GM21390 (cell line): Measurements from ENCODE around the gene ZNF549.
A peak's percentile ranks its signal among the peaks of the same experiment; 100 is the strongest.

Experiments used
- ATAC-seq: cut with Tn5 transposase; IDR thresholded peaks from one replicate; pipeline ENCODE4 v1.9.1; 2021; ENCODE audit not compliant: unreplicated experiment

ZNF549 gene

GRCh38 chr19:57566396-57567265 is 39.5 kb downstream of the ZNF549 start:
- ATAC-seq: no peak

- ATAC-seq: no peak
These were observed 43.6 kb downstream of the ZNF549 start for GRCh38 chr19:57570707-57571106.

DNA sequence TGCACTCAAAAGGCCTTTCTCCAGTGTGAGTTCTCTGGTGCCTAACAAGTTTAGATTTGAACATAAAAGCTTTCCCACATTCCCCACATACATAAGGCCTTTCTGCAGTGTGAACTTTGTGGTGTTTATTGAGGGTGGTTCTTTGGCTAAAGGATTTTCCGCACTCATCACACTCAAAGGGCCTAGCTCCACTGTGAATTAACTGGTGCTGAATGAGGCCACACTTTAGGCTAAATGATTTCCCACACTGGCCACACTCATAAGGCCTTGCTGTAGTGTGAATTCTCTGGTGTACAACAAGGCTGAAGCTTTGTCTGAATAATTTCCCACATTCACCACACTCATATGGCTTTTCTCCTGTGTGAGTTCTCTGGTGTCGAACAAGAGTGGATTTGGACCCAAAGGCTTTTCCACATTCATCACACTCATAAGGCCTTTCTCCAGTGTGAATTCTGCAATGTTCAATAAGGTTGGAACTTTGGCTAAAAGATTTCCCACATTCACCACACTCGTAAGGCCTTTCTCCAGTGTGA is 45.3 kb downstream of the ZNF549 start:
- no peak for ATAC-seq

GRCh38 chr19:57576661-57577060 is 49.5 kb downstream of the ZNF549 start:
- no peak for ATAC-seq

GRCh38 chr19:57578487-57579205 is 51.5 kb downstream of the ZNF549 start, which contains the start of gene ZNF416:
TSS of gene ZNF416 (minus strand) at chr19:57578911. CDS start at chr19:57578704, 207 bp downstream.
- ATAC-seq: peak; percentile 87

GRCh38 chr19:57583104-57583520 is 56.0 kb downstream of the ZNF549 start:
- no peak for ATAC-seq

- peak; percentile 84 for ATAC-seq
These were observed 56.6 kb downstream of the ZNF549 start, which contains the start of gene ZIK1 for GRCh38 chr19:57583521-57584416. TSS of gene ZIK1 (plus strand) at chr19:57584145. CDS start at chr19:57584357, 212 bp downstream.

DNA sequence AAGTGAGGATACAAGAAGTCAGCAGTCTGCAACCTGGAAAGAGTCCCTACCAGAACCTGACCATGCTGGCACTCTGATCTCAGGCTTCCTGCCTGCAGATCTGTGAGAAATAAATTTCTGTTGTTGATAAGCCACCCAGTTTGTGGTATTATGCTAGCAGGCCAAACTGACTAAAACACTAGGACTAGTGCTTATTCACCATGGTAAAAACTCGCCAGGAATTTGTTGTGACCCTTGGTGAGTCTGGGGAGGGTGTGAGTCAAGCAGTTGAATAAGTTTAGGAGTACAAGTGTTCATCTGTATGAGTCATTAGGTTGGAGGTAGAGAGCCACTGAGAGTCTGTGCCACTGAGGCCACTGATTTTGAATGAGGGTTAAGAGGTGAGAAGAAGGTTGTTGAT is 60.4 kb downstream of the ZNF549 start:
- no peak for ATAC-seq

- peak; percentile 32 for ATAC-seq
These were observed 72.2 kb downstream of the ZNF549 start for GRCh38 chr19:57599377-57599760.

GRCh38 chr19:57599761-57600383 is 72.7 kb downstream of the ZNF549 start, which contains the start of gene ZNF530:
TSS of gene ZNF530 (plus strand) at chr19:57599885. CDS start at chr19:57604346, 4,461 bp downstream.
- ATAC-seq: peak; percentile 91

- no peak for ATAC-seq
These were observed 79.8 kb downstream of the ZNF549 start for GRCh38 chr19:57606931-57607330.
